Activated CD4-positive, alpha-beta T cell treated with anti-CD3 and anti-CD28 coated beads for 1 hour (primary cell): ENCODE data around the gene HDAC10.

Source experiments
- DNase-seq: peaks from one replicate; pipeline ENCODE4 v3.0.0-alpha.2; 2020

HDAC10 gene

DNA sequence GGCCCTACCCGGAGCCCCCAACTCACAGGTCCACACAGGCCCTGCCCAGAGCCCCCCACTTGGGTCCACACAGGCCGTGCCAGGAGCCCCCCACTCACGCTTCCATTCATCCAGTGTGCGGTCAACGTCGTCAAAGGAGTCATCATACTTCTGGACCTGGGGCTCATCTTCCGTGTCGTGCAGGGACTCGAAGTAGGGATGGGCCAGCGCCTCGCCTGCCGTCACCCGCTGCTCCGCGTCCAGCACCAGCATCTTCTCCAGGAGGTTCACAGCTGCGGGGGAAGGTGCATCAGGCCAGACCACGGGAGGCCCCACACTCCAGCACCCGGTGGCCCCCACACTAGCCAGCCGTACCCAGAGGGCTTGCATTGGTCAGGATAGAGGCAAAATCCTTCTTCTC lies 4.0 kb upstream of the HDAC10 start:
- DNase-seq: no peak

DNA sequence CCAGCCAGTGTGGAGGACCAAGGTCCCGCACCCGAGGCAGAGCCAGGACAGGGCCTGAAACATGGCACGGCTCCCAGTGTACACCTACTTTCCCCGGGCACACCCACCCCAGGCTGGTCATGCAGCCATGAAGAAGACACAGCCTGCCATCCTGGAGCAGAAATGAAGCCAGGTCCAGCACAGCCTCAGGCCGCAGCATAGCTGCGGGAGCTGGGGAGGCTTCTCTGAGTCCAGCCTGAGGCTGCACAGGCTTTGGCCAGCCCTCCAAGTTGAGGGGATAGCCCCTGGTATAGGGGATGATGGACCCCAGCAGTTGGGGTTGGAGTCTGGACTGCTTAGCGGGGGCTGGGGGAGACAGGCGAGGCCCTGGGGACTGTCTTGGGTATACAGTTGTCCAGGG lies 2.9 kb upstream of the HDAC10 start:
- DNase-seq: no peak

DNA sequence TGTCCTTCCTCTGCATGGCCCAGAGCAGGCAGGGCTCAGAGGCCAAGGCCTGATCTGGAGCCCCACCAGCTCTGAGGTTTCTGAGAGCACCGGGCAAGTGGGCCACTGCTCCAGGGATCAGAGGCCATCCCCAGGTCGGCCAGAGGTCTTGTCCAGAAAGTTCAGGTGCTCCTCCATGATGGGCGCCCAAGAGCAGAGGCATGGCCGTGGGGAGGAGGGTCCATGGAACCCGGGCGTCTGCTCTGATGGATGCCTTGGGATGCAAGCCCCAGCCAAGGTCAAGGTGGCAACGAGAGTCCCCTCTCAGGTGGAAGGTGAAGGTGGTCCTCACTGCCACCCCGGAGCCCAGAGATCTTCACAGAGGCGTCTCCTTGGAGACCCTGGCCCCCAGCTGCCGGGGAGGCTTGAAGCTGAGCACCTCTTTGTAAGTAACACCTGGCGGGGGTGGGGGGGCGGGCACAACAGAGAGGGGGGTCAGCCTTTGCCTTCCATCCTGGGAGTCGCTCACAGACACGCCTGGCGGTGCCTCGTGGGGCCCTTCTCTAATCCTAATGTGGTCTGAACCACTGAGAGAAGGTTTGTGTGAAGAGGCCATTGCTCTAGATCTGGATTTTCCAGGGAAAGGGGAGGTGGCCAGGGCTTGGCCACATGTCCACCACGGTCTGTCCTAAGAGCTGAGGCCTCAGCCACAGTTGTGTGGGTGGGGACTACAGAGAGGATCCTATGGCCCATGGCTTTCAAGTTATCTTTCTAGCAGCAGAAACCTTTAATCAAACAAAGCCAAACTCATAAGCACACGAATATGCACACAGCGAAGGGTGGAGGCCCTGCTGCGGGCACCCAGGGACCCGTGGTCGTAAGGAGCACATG lies 2.2 kb upstream of the HDAC10 start:
- DNase-seq: no peak

DNA sequence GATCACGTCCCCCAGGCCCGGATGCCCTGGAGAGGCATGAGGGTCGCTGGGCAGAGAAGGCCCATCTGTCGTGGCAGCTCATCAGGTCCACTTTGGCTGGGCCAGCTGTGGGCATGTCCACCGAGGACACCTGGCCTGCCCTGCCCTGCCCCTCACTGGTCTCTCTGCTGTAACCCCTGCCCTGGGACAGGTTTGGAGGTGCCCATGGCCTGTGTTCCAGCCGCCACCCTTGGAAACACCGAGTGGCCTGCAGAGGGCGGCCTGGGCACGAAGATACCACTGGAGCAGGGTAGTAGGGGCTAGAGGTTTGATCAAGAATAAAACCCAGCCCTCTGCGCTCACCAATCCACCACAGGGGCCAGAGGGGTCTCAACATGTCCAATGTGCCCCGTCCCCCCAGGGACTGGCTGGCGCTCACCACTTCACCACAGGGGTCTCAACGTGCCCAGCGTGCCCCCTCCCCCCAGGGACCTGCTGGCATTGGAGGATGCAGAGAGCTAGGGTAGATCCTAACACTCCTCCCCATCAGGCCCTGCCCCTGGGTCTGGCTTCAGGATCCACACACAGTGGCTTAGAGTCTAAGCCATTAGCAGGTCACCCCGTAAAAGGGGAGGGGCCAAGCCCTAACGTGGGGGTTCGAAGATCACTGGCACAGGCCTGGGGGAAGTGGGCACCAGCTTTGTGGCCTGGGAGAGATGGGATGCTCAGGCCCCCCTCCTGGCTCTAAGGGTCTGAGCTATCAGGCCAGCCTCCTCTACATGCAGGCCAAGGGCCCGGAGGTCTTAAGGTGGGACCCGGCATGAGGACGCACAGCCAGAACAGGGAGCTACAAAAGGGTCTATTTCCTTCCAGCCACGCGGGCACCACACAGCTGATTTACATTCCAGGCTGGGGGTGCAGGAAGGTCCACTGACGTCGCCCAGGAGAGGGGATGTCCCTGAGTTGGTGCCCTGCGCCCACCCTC lies 1.3 kb upstream of the HDAC10 start:
- DNase-seq: peak; percentile 63

DNA sequence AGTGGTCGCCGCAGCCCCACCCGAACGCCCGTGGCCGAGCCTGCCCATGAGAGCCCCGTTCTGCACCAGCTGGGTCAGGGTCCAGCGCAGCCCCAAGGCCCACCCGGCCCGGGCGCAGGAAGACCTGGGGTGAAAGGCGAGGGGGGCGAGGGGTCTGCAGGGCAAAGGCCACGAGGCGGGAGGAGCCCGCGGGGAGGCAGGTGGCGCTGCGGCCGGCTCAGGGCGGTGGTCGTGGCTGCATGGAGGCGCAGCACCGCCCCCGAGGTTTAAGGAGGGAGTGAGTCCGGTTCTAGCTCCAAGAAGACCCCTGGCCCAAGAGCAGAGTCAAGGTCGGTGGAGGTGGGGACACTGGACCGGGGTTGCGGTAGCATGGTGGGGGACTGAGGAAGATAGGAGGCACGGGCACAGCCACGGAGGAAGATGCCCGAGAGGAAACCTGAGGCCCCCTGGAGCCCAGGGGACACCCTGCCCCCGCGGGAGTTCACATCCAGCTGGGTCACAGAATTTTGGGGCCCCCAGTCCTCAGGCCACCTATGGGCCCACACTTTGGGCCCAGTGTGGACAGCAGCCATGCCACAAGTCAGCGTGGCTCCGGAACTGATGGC lies 514 bp upstream of the HDAC10 start:
- DNase-seq: no peak

DNA sequence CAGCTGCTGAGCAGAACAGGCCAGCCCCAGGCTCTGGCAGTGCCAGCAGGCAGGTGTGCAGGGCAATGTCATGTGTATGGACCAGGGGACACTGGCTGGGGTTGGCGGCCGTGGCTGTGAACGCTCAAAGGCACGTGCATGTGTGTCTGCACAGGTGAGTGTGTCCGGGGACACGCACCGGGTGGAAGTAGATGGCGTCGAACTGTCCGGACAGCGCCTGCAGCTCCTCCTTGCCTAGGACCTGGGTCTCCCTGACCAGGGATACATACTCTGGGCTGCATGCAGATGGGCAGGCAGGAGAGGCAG lies 863 bp downstream of the HDAC10 start:
- no peak for DNase-seq

DNA sequence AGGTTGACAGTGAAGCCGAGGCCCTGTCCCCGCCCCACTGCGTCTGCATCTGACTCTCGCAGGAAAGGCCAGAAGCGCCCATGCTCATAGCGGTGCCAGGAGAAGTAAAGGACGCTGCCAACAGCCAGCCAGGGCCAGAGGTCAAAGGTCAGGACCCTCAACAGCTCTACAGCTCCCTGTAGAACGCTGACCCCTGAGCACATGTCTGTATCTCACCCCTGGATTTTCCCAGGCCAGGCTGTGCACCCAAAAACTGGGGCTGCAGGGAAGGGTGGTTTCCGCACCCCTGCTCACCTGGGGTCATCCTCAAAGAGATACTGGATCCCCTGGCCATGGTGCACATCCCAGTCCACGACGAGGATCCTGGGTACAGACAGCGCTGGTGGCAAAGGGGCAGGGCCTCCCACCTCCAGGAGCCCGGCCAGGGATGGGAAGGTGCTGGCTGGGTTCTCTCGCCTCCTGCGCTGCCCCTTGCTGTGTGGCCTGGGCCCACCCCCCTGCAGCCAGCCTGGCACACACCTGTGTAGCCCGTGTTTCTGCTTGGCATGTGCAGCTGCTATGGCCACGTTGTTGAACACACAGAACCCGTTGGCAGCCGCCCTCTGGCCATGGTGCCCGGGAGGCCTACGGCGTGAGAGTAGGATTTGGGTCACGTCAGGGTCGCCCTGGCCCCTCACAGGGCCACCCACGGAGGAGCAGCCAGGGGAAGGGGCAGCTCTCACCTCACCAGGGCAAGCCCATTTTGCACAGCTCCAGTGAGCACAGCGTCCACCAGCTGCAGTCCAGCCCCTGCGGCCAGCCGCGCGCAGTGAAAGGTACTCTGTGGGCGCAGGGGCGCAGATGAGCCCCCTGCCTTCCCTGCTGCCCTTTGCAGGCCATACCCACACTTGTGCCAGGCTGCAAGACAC lies 1.5 kb downstream of the HDAC10 start:
- DNase-seq: no peak

DNA sequence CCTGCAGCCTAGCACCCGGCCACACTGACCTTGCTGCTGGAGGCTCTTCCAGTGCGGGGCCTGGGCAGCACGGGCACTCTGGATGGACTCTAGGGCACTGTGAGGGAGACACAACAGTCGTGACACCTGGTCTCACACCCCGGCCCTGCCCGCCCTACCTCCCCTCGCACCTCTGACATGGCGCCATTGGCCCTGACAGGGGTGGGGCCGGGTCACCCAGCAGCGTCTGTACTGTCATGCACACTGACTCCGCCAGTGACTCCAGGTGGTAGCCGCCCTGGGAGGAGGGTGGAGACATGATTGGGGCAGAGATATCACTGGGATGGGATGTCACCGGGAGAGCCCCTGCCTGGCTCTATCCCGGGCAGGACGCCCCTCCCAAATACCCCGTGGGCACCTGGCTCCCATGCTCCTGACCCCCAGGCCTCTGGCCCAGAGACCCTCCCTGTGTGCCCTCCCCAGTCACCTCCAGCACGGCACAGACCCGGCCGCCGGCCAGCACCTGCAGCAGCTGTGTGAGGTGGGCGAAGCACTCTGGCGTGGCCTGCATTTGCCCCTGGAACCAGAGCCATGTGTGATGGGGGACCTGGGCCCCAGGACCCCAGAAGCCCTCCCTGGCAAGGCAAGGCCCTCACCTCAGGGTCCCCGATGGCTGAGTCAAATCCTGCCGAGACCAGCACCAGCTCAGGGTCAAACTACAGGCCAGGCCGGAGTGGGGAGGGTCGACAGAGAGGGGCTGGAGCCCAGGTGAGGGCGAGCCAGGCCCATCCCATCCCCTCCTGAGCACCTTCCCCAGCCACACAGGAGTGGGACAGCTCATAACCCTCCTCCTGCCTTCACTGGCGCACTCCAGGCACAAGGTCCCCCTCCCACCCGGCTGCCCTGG lies 2.6 kb downstream of the HDAC10 start:
- DNase-seq: no peak

DNA sequence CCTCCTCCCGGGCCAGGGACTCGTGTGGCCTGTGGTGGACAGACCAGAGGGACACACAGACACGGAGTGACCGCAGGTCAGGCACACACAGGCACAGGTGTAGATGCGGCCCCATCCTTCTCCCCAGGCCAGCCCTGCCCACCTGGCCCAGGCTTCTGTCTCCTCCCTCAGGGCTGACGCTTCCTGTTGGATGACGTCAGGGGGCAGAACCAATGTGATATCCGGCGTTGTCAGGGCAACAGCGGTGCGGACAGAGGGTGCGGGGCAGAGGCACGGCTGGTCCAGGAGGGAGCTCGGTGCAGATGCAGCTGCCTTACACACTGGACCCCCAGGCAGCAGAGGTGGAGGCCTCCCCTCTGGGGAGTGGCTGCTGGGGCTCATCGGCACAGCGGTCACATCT lies 3.3 kb downstream of the HDAC10 start:
- no peak for DNase-seq

DNA sequence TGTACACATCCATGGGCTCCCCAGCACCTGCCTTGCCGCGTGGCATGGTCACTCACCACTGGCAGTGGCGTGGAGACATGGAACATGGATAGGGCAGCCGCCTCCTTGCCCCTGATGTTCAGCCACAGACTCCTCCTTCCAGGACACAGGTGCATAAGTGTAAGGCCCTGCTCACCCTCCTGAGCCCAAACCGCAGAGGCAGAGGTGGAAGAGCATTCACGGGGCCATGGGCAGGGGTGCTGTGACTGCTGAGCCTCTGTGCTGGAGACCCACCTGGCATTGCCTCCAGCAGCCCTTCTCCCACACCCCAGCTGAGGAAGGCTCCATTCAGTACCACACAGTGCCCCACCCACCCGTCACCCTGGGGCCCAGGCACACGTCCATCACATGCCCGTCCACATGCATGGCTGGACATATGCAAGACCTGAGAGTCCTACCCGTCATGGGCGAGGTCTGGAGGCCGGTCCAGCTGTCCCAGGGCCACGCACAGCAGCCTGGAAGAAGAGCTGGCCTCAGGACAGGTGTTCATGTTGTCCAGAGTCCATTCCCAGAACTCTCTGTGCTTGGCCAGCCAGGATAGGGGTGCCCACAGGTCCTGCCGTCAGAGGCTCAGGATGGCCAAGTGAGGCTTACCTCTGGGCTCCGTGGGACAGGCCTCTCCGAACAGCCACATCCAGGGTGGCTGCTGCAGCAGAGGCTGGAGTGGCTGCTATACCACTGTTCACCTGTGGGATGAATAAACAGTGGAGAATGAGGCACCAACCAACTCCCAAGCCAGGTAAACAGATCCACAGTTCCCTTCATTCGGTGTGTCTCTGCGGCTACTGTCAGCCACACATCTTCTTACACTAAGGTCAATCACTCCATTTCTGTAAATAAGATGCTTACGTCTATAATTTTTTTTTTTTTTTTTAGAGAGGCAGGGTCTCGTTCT lies 4.6 kb downstream of the HDAC10 start:
- DNase-seq: no peak

DNA sequence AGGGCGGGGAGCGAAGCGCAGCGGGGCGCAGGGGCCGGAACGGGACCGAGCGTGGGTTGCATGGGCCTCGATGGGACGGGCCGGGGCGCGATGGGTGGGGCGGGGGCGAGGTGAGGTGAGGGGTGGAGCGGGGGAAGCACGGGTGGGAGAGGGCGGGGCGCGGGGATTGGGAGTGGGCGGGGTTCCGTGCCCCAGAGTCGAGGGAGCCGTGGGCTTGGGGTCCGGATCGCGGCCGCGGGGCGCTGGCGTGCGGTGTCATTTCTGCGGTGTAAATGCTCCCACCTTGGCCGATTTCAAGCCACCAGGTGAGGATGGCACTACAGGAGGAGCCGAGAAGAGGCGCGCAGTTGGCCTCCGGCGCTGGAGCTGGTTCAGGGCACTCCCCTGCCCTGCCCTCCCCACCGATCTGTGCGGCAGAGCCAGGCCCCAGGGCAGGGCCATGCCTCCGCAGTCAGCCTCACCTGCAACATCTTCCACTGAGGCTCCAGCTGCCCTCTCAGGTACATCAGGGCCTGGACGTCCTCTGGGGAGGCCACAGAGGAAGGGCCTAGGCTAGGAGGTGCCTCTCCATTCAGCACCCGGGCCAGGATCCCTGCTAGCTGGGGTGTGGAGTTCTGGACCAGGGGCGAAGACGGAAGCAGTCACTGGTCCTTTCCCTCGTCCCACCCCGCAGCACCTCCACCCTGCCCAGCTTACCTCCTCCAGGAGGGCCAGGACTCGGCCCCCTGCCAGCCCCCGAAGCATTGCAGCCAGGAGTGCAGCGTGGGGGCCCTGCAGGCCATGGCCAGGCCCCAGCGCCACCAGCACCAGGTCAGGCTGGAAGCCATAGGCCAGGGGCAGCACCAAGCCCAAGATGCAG lies 5.6 kb downstream of the HDAC10 start:
- no peak for DNase-seq

DNA sequence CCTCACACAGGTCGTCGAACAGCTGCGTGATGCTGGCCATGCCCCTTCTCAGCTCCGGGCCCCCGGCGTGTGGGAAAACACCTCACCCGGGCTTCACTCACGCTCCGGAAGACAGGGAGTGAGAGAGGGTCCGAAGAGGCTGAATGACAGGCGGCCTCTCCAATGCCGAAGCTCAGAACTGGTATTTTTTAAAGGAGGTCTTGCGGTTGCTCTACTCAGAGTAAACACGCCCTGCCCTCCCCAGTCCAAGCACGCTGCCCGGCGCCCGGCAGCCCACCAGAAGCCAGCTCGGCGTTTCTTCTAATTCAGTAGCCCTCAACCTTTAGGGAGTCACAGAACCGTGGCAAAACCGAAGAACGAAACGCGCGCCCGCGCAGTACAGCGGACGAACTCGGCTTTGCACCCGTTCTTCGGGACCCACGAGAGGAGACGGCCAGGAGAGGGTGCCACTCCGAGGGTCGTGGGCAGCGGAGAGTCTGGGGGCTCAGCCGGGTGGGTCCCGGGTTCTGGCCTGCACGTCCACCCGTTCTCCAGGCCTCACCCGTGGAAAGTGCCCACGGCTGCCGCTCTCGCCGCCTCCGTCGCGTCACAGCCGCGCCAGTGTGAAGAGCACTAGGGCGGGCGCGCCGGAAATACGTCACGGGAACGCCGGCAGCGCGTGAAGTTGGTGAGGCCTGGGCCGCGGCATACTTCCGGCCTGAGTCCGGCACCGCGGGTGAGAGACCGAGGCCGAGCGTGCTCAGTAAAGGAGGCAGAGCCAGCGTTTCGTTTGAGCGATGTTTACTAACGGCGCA lies 6.4 kb downstream of the HDAC10 start, which contains the start of gene TUBGCP6:
Gene TUBGCP6, minus strand, starts transcription at position 604 of the 794 bp plus-strand sequence. Its CDS starts 564 bp downstream, at position 40.
- DNase-seq: peak; percentile 88

DNA sequence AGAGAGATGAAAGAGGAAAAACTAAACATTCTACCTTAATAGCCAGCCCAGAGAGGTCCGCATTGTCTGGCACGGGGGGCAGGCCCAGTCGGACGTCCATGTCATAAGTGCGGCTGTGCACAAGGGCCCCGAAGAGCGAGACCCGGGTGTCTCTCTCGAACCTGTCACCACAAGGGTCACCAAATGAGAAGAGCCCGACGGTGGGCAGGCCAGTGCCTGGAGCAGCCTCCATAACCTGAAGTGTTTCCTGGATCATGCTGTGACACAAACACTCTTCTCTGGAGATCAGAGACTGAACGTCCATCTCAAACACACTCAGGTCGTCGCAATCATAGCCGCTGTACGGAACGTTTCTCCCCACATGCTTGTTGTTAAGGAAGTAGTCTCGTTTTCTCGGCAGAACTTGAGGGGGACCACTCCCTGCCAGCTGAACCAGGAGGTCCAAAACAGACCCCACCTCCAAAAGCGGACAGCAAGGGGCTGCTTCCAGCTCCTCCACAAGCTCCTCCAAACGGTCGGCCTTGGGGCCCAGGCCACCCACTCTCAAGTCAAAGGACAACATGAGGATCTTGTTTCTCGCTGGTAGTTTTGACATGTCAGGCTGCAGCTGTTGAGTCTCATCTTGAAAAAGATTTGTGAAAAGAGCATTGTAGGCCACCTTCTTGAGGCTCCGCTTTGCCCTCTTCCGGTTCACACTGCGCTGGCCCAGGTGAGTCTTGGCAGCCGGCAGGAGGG lies 7.2 kb downstream of the HDAC10 start:
- no peak for DNase-seq

DNA sequence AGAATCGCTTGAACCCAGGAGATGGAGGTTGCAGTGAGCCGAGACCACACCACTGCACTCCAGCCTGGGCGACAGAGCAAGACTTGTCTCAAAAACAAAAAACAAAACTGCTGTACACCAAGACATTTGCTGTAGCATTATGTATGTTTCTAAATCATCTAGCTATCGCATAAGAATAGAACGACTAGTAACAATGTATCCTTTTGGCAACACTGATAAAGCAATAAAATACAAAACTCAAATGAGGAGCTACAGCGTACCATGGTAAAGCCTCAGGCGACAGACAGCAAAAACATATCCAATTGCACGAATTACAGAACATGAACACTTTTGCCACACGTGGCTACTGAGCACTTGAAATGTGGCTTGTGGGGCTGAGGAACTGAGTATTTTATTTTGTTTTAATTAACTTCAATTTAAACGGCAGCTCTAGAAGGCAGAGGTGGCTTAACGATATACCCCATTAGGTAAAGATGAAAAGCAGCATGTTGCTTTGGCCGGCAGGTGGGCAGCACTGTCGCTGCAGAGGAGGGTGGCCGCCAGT lies 8.6 kb downstream of the HDAC10 start:
- no peak for DNase-seq

DNA sequence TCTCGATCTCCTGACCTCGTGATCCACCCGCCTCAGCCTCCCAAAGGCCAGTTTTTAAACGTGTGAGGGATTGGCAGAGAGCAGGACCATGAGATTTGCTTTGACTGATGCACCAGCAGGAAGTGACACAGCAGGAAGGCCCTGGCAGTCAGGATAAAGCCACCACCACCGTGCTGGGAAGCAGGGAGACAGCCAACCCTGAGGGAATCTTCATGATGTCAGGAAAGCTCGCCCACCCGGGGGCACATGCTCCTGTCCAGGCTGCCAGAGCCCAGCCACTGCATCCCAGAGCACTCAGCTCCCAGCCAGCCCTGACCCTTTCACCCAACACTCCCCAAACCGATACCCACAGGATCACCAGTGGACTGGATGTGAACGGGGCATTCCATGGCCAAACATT lies 12.3 kb downstream of the HDAC10 start:
- DNase-seq: no peak

DNA sequence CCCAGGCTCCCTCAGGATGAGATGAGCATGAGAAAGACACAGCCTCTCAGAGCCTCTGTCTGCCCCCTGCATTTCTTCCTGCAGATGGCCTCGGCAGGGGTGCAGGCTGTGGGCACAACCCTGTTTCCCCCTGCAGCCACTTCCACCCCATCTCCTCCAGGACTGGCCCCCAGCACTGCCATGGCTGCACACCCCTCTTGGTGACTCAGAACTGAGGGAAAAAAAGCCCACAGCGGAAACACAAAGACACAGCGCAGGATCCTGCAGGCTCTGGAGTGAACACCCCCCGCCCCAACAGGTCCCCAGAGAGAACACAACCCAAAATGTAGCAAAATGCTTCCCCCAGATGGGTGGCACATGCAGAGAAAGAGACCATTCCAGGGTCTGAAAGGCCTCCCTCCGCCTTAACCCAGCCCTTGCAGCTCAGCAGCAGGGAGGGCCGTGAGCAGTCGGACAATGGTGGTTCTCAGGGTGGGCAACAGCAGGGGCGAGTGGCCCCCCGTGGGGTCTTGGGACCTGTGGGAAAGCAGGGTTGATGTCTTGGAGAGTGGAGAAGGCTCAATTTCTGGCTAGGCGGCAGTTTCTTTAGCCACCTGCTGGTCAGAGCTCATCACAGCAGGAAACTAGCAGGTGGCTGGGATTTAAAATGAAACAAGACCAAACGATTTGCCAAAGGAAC lies 14.2 kb downstream of the HDAC10 start:
- DNase-seq: no peak

DNA sequence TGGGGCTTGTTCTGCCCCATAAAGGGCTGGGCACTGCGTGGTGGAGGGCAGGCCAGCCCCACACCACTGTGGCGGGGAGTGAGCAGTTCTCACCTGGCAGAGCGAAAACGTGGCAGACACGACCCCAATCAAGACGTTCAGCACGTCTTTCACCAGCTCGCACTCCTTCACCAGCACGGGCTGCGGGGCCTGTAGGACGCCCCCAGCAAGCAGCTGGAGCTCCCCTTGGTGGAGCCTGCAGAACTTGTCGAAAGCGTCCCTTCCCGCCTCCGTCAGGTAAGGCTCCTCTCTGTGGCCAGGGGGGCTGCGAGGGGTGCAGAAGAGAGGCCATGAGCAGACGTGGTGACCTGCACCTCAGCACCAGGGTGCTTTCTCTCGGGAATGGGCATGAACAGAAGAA lies 17.8 kb downstream of the HDAC10 start:
- no peak for DNase-seq
